Stimulated activated CD4-positive, alpha-beta T cell treated with anti-CD3 and anti-CD28 coated beads, Interleukin-1b, Interleukin-23, amount 100 ng/mL, for 48 hours (primary cell): ENCODE results near the gene VPS13C.
"Not testable (repeated sequence)": the region's sequence is repeated elsewhere in the genome, so short reads cannot be mapped to it uniquely, and the experiment has no call there.

Experiments used
- DNase-seq: peaks from one replicate; pipeline ENCODE4 v3.0.0-alpha.2; 2020

The VPS13C gene

GRCh38 chr15:62046078-62046743, 14.0 kb downstream of the VPS13C start:
- DNase-seq, result no peak

GRCh38 chr15:62035256-62035924, 24.9 kb downstream of the VPS13C start:
- DNase-seq, result no peak

GRCh38 chr15:62027916-62028315, 32.3 kb downstream of the VPS13C start:
- DNase-seq, result no peak

- no peak for DNase-seq
Measured at GRCh38 chr15:62027263-62027565, 33.0 kb downstream of the VPS13C start.

- DNase-seq, result no peak
Measured at GRCh38 chr15:62026487-62027262, 33.6 kb downstream of the VPS13C start.

- DNase-seq, result no peak
Measured at GRCh38 chr15:62021991-62022600, 38.2 kb downstream of the VPS13C start.

- DNase-seq, result no peak
Measured at GRCh38 chr15:62020576-62021160, 39.6 kb downstream of the VPS13C start.

GRCh38 chr15:62005354-62005753, 54.9 kb downstream of the VPS13C start:
- not testable (repeated sequence) for DNase-seq

- DNase-seq, result no peak
Measured at GRCh38 chr15:61997786-61998185, 62.5 kb downstream of the VPS13C start.

- DNase-seq, result no peak
Measured at GRCh38 chr15:61996056-61996635, 64.1 kb downstream of the VPS13C start.

GRCh38 chr15:61994216-61994615, 66.0 kb downstream of the VPS13C start:
- DNase-seq, result no peak

GRCh38 chr15:61992518-61992917, 67.7 kb downstream of the VPS13C start:
- no peak for DNase-seq

GRCh38 chr15:61989667-61990066, 70.6 kb downstream of the VPS13C start:
- no peak for DNase-seq

GRCh38 chr15:61987824-61988223, 72.4 kb downstream of the VPS13C start:
- no peak for DNase-seq

GRCh38 chr15:61983081-61983480, 77.2 kb downstream of the VPS13C start:
- no peak for DNase-seq

GRCh38 chr15:61978225-61978624, 82.0 kb downstream of the VPS13C start:
- no peak for DNase-seq

- no peak for DNase-seq
Measured at GRCh38 chr15:61974759-61975158, 85.5 kb downstream of the VPS13C start.

GRCh38 chr15:61974118-61974517, 86.1 kb downstream of the VPS13C start:
- DNase-seq, result no peak

- no peak for DNase-seq
Measured at GRCh38 chr15:61951949-61952348, 108.3 kb downstream of the VPS13C start.

GRCh38 chr15:61946778-61947177, 113.5 kb downstream of the VPS13C start:
- DNase-seq, result no peak

GRCh38 chr15:61943992-61944391, 116.3 kb downstream of the VPS13C start:
- no peak for DNase-seq

- DNase-seq, result no peak
Measured at GRCh38 chr15:61938249-61938648, 122.0 kb downstream of the VPS13C start.
